IPS-18a (cell line): ENCODE results near the gene CCDC70.
"Not testable (repeated sequence)": the region's sequence is repeated elsewhere in the genome, so short reads cannot be mapped to it uniquely, and the experiment has no call there.

ENCODE experiments used
- H3K27ac ChIP-seq: one replicate; pipeline ENCODE4 v1.5.1; 2013; ENCODE audit warnings: low read length
- H3K27me3 ChIP-seq: one replicate; pipeline ENCODE4 v1.6.1; 2013; ENCODE audit warnings: mild to moderate bottlenecking, low read length; ENCODE audit not compliant: control insufficient read depth, insufficient read depth
- H3K36me3 ChIP-seq: one replicate; pipeline ENCODE4 v1.6.1; 2013; ENCODE audit warnings: low read depth, low read length; ENCODE audit not compliant: control insufficient read depth
- H3K4me1 ChIP-seq: one replicate; pipeline ENCODE4 v1.6.1; 2013; ENCODE audit warnings: low read depth, low read length; ENCODE audit not compliant: control insufficient read depth
- H3K4me3 ChIP-seq: one replicate; pipeline ENCODE4 v1.5.1; 2013; ENCODE audit warnings: low read length
- H3K9ac ChIP-seq: one replicate; pipeline ENCODE4 v1.6.1; 2013; ENCODE audit warnings: mild to moderate bottlenecking, low read length, moderate library complexity
- H3K9me3 ChIP-seq: one replicate; pipeline ENCODE4 v1.6.1; 2013; ENCODE audit warnings: low read depth, low read length; ENCODE audit not compliant: control insufficient read depth

The CCDC70 gene

DNA sequence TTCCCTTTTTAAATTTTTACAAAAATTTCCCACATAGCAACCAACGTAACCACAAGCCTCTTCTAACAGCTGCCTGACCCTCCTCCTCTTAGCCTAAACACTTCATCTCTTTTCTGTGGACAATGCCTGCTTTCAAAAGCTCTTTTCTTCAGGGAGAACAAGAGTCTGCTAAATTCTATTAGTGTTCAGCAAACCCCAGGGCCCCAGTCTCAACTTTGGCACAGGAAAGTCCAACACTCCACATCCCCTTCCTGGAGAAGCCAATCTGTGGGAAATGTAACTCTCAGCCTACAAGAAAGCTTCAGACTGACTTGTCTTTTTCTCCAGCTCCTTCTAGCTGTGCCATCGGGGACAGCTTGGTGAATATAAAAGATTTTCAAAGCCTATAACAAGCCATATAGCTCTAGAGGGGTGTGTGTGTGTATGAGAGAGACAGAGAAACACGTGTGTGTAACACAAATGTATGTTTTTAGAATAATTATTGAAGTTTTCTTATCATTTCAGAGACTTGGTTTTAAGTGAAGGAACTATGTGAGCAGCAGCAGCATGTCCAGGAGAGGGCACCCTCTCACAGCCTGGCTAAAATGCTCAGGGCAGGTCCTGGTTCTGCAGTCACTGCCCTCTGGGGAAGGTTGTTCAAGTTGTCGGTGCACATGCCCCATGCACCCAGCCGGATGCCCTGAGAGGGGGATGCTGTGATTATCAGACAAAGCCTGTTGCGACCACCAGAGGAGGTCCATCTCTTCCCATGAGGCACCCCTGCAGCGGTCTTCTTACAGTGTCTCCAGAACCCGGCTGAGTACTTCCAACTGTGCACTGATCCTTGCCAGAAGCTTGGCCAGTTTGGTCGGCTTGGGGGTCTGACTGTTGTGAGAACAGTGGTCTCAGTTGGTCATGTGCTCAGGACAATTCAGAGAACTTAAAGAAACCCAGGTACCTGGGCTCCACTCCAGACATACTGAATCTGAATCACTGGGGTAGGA is 34.4 kb downstream of the CCDC70 start:
- Histone ChIP-seq H3K9ac (no peak overlapping the region), H3K9me3 (no peaks in the 10 kb centered on the region), H3K27me3 (no peaks in the 10 kb centered on the region), H3K36me3 (no peaks in the 10 kb centered on the region), H3K27ac (no peak overlapping the region), H3K4me1 (no peaks in the 10 kb centered on the region), H3K4me3 (no peak overlapping the region)

DNA sequence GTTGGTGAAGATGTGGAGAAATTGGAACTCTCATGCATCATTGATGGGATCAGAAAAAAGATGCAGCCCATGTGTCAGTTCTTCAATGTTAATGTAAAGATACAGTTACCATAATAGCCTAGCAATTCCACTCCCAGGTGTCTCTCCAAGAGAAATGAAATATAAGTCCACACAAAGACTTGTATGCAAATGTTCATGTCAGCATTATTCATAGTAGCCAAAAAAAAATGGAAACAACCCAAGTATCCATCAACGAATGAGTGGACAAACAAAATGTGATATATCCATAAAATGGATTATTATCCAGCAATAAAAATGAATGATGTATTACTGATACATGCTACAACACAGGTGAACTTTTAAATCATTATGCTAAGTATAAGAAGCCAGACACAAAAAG is 38.7 kb downstream of the CCDC70 start:
- H3K9me3 ChIP-seq = no peaks in the 10 kb centered on the region
- H3K4me3 ChIP-seq = no peak overlapping the region
- no peak overlapping the region for H3K9ac ChIP-seq
- H3K4me1 ChIP-seq = no peaks in the 10 kb centered on the region
- no peak overlapping the region for H3K27ac ChIP-seq
- H3K27me3 ChIP-seq = no peaks in the 10 kb centered on the region
- no peaks in the 10 kb centered on the region for H3K36me3 ChIP-seq

DNA sequence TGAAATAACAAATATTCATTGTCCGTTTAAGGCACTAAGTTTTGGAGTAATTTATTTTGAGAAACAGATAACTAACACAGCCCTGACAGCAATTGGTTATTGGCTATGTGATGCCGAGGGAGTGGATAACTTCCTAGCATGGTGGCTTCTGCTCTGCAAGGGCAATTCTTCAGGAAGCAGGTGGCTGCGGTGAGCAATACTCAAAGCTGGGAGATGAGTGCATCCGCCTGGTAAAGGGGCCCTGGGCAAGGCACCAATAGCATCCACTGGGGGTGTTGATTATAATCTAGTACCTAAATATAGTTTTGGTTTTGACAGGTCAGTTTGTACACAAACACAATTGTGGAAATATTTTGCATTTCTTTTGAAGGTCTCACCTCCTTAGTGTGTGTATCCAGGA is 41.0 kb downstream of the CCDC70 start:
- H3K4me3 ChIP-seq = no peak overlapping the region
- H3K36me3 ChIP-seq = no peaks in the 10 kb centered on the region
- no peaks in the 10 kb centered on the region for H3K4me1 ChIP-seq
- H3K27me3 ChIP-seq = no peaks in the 10 kb centered on the region
- H3K27ac ChIP-seq = no peak overlapping the region
- H3K9me3 ChIP-seq = no peaks in the 10 kb centered on the region
- no peak overlapping the region for H3K9ac ChIP-seq

DNA sequence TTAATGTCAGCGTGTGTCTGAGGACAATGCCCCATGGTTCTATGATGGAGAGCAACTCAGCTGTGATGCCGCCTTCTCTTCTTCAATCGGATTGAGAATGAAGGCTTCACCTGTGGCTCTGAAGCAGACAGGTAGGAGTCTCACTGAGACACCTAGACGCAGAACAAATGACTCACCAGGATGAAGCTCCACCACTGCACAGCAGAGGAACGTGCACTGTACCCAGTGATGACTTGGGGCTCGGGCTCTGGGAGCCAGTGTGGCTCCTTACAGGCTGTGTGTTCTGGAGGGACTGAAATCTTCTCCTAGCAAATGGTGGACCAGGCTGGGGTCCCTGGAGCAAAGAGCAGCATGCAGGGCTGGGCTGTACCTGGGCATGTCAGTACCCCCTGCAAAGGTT is 44.0 kb downstream of the CCDC70 start:
- no peak overlapping the region for H3K9ac ChIP-seq
- H3K27ac ChIP-seq = no peak overlapping the region
- no peaks in the 10 kb centered on the region for H3K27me3 ChIP-seq

DNA sequence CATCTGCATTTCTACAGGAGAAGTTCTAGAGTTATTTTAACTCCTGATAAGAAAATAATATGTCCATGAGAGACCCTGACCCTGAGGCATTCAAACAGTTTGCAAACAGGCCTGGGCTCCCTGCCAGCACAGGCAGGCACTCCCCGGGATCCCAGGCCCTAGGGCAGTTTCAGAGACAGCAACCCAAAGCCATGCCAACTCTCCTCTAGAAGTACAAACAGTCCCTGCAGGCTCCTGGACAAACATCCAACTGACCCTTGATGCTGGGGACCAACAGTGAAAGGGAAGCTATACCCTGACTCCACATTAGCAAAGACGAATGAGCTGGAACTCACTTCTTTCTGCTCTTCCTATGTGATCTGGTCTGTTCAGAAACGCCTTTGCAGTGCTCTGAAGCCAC is 44.8 kb downstream of the CCDC70 start:
- Histone ChIP-seq H3K27ac (no peak overlapping the region), H3K27me3 (no peaks in the 10 kb centered on the region), H3K36me3 (no peaks in the 10 kb centered on the region), H3K9me3 (no peaks in the 10 kb centered on the region), H3K4me3 (no peak overlapping the region), H3K4me1 (no peaks in the 10 kb centered on the region), H3K9ac (no peak overlapping the region)

More for the DNA sequence above, 44.0 kb downstream of the CCDC70 start:
- no peaks in the 10 kb centered on the region for H3K9me3 ChIP-seq
- no peaks in the 10 kb centered on the region for H3K4me1 ChIP-seq
- no peak overlapping the region for H3K4me3 ChIP-seq
- no peaks in the 10 kb centered on the region for H3K36me3 ChIP-seq

DNA sequence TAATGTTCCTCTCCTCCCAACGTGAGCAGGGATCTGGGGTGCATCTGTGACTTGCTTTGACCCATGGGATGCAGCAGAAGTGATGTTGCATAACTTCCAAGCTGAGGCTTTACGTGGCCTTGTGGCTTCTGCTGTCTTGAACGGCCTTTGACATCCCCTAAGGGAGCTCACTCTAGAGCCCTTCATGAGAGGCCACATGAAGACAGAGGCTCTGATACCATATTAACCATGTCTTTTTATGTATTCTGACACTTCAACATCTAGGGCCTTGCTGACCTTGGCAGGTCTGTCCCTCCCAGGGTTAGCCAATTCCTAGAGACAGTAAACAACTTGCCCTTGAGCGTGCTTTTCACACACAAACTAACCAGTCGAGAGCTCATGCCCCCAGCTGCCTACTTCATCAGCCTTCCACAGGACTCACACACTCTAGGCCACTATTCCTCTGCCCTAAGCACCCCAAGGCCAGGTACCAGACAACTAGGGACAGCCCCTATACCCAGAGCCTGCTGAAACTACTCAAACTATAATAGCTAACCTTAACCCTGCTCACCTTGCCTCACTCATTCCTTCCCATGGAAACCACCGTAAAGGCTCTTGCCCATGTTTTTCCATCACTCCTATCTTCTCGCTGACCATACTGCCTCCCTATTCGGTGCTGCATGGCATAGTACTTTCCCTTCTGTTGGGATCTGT is 45.4 kb downstream of the CCDC70 start:
- no peak overlapping the region for H3K27ac ChIP-seq
- no peaks in the 10 kb centered on the region for H3K36me3 ChIP-seq
- H3K9ac ChIP-seq = no peak overlapping the region
- H3K4me3 ChIP-seq = no peak overlapping the region
- no peaks in the 10 kb centered on the region for H3K9me3 ChIP-seq
- no peaks in the 10 kb centered on the region for H3K27me3 ChIP-seq
- H3K4me1 ChIP-seq = no peaks in the 10 kb centered on the region

DNA sequence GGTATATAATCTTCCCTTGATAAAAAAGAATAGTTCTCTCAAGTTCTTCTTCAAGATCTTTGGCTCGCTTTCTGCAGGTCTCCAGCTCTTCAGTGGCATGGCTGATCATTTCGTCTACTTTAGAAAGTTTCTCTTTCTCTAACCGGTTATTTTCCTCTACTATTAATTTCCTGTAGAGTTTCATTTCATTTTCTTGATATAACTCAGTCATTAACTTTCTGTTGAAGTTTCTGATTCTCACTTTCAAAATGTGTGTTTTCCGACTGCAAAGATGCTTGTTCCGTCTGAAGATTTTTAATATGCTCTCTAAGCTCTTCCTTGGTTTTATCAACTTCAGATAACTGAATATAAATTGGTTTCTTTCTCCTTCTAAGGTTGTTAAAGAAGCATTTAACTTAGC is 47.5 kb downstream of the CCDC70 start:
- not testable (repeated sequence) for H3K27me3 ChIP-seq, H3K27ac ChIP-seq, H3K9me3 ChIP-seq, H3K4me3 ChIP-seq, H3K4me1 ChIP-seq, H3K9ac ChIP-seq, H3K36me3 ChIP-seq

DNA sequence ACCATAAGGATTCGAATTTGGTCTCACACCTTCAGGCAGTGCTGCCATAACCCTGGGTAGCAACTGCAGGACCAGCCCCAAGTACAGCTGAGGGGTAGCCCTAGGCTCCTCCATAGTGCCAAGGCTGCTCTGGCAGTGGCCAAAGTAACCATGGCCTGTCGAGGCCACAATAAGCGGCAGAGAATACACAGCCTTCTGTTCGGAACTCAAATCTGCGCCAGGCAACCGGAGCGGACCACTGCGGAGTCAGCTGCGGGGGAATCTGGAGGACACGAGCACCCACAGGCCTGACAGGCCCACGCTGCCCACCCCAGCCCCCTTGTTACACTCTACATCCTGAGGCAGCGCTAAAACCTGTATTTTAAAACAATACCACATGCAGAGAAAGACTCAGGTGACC is 48.7 kb downstream of the CCDC70 start:
- Histone ChIP-seq H3K9me3 (no peaks in the 10 kb centered on the region), H3K36me3 (no peaks in the 10 kb centered on the region), H3K27me3 (no peaks in the 10 kb centered on the region), H3K4me3 (no peak overlapping the region), H3K4me1 (no peaks in the 10 kb centered on the region), H3K27ac (no peak overlapping the region), H3K9ac (no peak overlapping the region)

DNA sequence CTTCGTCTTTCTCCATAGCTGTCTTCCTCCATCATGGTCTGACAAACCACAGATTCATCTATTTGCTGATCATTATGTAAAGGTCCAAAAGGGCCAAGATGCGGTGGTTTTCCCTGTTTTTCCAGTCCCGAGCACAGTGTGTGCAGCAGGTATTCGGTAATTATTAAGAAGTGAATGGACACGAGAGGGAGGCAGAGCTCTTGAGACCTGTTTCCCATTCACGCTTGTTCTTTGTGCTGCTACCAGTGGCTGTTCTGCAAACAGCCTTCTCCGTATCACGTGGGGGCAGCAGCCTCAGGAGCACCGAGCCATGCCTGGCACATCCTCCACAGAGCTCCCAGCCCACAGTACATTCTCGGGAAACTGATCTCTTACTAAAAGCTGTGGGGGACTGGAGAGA is 50.3 kb downstream of the CCDC70 start:
- no peak overlapping the region for H3K27ac ChIP-seq
- H3K36me3 ChIP-seq = no peaks in the 10 kb centered on the region
- no peak overlapping the region for H3K4me3 ChIP-seq
- no peaks in the 10 kb centered on the region for H3K27me3 ChIP-seq
- no peak overlapping the region for H3K9ac ChIP-seq
- no peaks in the 10 kb centered on the region for H3K9me3 ChIP-seq
- no peaks in the 10 kb centered on the region for H3K4me1 ChIP-seq

DNA sequence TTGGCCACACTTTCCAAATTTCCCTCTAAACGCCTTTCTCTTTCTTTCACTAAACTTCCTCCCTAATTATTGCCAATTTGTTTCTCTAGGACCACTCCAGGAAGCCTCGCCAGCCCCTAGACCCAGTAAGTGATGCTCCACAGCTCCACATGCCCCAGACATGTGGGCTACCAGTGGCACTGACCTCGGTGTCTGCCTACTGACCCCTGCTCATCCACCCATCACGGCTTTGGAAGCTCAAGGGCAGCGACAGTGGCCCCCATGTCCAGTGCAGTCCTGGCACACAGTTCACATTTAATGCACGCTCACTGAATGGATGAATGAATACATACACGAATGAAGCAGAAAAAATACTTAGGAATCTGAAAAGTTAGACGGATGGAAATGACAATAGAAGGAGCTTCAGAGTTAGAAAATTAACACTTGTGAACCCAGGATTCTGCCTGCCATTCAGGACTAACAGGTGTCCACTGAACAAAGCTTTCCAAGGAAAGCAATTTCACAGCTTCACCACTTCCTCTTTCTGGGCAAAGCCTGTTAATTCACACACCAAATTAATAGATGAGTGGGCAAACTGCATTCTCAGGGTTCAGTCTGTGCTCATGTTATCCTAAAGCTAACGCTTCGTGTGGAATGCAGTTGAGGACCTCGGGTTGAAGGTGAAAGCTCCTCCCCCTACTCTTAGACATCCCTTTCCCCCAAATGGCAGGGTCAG is 50.9 kb downstream of the CCDC70 start:
- no peak overlapping the region for H3K4me3 ChIP-seq
- H3K9ac ChIP-seq = no peak overlapping the region
- no peaks in the 10 kb centered on the region for H3K9me3 ChIP-seq
- no peaks in the 10 kb centered on the region for H3K4me1 ChIP-seq
- H3K36me3 ChIP-seq = no peaks in the 10 kb centered on the region
- H3K27me3 ChIP-seq = no peaks in the 10 kb centered on the region
- no peak overlapping the region for H3K27ac ChIP-seq

DNA sequence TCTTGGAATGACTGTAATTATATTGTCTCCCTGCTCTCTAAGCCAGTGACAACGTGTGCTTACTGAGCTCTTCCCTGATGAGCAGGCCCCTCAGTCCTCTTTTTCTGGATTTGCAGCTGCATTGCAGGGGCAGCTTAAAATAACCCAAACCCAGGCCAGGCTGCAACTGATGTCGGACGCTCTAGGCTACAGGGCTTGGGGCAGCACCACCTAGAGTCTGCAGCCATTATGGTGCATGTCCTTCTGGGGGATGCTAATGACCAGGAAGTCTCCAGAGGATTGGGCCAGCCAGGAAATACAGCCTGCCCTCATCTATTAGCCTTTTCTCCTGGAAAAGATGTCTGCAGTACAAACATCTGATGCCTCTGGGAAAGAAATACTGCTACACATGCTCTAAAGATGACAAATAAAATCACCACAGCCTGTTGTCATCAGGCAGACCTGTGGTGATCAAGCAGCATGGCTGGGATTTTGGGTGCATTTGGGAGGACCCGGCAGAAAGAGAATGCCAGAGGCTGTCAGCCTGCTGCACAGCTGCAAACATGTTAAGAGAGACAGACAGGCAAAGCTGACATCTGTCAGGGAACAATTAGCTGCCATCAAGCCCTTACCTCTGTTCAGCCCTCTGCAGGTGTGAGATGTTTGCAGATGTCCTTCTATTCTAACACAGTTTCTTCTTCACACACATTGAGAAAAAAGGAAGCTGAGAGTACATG is 51.8 kb downstream of the CCDC70 start:
- Histone ChIP-seq H3K36me3 (no peaks in the 10 kb centered on the region), H3K9me3 (no peaks in the 10 kb centered on the region), H3K4me3 (no peak overlapping the region), H3K27me3 (no peaks in the 10 kb centered on the region), H3K4me1 (no peaks in the 10 kb centered on the region), H3K9ac (no peak overlapping the region), H3K27ac (no peak overlapping the region)
